ENCODE results near the gene CAB39.

- no peak for TF ChIP-seq CTCF (IDR thresholded peaks at IDR 0.05)
- no peak for TF ChIP-seq POLR2AphosphoS5 (IDR thresholded peaks at IDR 0.05)
These were observed 31.5 kb upstream of the CAB39 start for GRCh38 chr2:230681171-230681545.
